ENCODE measurements around the gene NR0B2.
"Not testable (repeated sequence)": the region's sequence is repeated elsewhere in the genome, so short reads cannot be mapped to it uniquely, and the experiment has no call there.

NR0B2 gene

DNA sequence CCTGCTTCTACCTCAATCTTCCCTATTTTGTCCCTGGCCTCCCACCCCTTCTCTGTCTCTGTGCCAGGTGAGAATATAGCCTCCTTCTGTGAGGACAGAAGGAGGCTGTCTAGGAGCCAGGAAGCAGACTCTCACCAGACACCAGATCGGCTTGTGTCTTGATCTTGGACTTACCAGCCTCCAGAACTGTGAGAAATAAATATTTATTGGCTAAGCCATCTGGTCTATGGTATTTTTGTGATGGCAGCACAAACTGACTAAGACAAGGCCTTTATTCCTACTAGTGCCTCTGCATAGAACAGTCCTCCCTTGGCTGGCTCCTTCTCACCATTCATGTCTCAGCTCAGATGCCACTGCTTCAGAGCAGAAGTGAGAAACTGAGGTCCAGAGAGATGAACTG, 25.5 kb downstream of the NR0B2 start:
- DNase-seq, result no peak

DNA sequence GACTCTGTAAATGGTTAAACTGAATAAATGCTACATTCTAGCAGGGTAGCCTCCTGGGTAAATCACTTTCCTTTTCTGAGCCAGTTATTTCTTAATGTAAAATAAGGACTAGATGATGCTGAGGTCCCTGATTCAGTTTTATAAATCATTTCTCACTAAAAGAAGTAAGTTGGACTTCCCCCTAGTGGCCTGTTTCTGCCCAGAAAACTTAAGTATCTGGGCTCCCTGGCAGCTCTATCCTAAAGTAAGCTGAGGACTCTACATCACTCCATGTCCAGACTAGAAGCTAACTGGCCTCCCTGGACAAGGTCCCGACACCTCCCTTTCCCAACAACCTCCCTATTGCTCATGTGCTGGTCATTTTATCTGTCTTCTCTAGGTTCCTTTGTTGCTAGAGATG, 26.6 kb downstream of the NR0B2 start:
- DNase-seq, result no peak

DNA sequence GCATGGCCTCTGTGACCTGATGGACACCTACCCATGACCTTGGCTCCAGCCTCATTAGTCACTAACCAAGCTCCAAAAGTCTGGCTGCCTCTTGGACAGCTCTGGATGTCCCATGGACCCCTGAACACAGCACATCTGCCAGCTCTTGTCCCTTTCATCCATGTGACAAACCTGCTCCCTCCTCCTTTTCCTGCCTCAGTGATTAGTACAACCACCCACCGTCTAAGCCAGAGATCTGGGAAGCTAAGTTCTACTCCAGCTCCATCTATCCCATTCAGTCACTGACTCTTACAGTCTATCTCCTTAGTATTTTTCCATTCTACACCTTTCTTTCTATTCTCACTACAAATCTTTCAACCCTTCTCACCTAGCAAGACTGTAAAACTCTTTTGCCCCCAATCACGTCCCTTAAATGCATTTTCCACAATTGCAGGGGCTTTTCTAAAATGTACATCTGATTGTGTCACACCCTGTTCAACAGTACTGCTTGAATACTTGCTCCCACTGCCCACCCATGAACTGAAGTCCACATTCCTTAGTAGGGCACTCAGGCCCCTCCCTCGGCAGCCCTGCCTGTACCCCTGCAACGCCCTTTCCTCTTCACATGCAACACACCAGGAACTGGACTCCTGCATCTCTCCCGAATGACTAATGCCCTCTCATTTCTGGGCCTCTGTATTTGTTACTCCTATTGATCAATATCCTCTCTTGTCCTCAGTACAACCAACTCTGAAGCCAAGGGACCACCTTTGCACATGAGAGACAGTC, 30.9 kb downstream of the NR0B2 start:
- DNase-seq, result no peak

DNA sequence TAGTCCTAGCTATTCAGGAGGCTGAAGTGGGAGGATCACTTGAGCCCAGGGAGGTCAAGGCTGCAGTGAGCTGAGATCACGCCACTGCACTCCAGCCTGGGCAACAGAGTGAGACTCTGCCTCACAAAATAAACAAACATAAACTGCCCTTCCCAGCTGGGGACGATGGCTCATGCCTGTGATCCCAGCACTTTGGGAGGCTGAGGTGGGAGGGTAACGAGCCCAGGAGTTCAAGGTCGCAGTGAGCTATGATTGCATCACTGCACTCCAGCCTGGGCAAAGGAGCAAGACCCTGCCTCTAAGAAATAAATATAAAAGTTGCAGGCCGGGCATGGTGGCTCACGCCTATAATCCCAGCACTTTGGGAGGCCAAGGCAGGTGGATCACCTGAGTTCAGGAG, 32.2 kb downstream of the NR0B2 start:
- DNase-seq, result not testable (repeated sequence)

DNA sequence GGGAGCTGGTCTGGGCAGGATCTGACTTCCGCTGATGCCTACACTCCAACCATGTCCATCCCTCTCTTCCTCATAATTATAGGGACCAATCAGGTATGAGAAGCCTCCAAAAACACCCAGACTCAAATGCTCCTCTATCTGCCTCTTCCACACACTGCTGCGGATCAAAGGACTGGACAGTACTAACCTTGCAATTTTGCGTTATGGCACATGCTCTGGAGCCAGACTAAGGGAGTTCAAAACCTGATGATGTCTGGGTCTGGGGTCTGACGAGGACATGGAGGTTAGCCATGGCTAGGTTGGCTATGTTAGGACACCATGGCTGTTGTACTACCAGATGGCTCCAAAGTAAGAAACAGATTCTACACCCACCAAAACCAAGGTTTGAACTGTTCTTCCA, 34.0 kb downstream of the NR0B2 start:
- DNase-seq, result no peak

DNA sequence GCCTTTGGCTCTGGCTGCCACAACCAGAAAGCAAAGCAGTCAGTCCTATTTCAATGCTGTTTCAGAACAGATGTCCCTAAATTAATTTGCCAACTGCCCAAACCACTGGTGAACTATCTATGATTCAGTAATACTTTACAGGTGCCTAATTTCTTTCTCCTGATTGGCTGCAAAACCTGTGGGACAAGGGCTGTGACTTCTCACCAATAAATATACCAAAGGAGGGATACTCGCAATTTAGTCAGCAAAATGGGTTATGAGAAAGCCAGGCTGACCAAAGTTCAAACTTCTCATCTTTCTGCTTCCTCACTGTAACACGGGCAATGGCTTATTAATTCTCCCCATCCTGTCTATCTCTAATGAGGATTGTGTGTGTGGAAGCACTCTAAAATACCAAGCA, 36.4 kb downstream of the NR0B2 start:
- DNase-seq, result no peak

DNA sequence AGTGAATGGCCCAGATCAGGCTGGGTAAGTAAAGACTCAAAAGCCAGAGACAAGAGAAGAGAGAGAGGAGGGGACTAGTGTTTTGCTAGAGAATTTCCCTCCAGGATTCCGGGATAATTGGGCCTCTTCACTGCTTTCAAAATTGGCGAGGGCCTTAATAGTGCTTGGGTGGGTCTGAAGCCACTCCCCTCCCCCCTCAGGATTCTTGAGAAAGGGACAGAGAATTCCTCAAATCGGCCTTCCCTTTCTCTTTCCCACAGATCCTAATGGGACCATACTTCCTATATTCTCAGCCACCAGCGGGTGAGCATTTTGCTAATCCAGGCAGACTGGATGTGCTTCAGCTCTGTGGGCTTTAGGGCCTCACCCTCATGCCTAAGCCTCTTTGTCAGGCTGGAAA, 38.9 kb downstream of the NR0B2 start:
- no peak for DNase-seq

DNA sequence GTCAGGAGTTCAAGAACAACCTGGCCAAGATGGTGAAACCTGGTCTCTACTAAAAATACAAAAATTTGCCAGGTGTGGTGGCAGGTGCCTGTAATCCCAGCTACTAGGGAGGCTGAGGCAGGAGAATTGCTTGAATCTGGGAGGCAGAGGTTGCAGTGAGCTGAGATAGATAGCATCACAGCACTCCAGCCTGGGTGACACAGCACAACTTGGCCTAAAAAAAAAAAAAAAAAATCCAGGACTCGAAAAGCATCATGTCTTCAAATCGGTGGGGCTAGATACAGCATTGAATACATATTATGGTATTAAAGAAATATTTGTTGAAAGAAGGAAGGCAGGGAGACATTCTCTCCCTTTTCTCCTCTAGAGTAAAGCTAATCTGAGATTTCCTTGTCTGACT, 40.7 kb downstream of the NR0B2 start:
- DNase-seq, result not testable (repeated sequence)

DNA sequence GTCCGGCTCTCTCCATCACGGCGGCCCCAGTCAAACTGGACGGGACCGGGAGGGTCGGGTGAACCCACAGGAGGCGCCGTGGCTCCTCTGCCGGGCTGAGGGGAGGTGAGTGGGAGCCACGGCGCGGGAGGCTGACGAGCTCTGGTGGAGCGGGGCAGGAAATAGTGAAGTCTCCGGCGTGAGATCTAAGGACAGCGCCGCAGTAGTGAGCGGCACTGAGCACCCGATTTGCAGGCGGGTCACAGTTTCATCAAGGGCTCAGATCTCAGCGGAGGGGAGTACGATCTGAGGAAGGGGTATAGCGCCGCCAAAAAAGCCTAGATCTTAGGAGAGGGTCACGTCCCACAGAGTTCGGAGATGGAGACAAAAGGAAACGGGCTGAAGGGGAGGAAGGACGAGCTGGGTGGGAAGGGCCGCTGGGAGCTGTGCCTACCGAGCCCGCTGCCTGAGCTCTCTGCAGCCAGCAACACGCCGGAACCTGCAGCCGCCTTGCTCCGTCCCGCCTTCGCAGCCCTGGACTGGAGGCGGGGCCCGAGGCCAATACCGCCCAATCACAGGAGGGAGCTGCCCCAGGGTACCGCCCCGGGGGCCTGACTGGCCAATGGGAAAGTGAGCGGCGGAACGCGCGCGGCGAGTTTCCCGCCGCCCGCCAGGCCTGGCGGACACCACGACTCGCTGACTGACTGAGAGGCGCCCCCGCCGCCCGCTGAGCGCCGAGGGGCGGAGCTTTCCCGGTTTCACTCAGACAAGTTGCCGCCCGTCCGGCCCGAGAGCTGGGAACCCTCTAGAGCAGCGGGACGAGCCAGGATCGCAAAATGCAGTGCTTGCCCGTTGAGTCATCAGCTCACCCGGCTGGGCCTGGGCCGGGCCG, 48.9 kb downstream of the NR0B2 start:
- peak; percentile 97 for DNase-seq

DNA sequence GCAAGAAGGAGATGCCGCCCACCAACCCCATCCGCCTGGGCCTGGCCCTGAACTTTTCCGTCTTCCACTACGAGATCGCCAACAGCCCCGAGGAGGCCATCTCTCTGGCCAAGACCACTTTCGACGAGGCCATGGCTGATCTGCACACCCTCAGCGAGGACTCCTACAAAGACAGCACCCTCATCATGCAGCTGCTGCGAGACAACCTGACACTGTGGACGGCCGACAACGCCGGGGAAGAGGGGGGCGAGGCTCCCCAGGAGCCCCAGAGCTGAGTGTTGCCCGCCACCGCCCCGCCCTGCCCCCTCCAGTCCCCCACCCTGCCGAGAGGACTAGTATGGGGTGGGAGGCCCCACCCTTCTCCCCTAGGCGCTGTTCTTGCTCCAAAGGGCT, 50.1 kb downstream of the NR0B2 start:
- no peak for DNase-seq

DNA sequence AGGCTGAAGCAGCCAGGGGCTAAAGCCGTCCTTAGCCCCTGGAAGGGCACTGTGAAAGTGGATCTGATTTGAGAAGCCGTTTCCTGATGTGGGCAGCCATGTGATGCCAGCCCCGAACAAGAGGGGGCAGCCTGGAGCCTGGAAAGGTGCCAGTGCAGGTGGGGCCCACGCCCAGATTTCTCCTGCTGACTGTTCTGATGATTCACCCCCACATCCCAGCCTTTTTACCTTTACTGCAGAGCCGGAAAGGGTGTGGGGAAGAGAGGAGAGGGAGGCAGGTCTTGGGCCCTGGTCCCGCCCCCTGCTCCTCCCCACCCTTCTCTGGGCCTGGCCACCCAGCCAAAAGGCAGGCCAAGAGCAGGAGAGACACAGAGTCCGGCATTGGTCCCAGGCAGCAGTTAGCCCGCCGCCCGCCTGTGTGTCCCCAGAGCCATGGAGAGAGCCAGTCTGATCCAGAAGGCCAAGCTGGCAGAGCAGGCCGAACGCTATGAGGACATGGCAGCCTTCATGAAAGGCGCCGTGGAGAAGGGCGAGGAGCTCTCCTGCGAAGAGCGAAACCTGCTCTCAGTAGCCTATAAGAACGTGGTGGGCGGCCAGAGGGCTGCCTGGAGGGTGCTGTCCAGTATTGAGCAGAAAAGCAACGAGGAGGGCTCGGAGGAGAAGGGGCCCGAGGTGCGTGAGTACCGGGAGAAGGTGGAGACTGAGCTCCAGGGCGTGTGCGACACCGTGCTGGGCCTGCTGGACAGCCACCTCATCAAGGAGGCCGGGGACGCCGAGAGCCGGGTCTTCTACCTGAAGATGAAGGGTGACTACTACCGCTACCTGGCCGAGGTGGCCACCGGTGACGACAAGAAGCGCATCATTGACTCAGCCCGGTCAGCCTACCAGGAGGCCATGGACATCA, 50.7 kb downstream of the NR0B2 start, which contains the start of gene SFN:
Gene SFN (plus strand): TSS at position 369 of the 904 bp plus-strand sequence. CDS start 64 bp downstream, at position 433.
- DNase-seq, result peak; percentile 80

DNA sequence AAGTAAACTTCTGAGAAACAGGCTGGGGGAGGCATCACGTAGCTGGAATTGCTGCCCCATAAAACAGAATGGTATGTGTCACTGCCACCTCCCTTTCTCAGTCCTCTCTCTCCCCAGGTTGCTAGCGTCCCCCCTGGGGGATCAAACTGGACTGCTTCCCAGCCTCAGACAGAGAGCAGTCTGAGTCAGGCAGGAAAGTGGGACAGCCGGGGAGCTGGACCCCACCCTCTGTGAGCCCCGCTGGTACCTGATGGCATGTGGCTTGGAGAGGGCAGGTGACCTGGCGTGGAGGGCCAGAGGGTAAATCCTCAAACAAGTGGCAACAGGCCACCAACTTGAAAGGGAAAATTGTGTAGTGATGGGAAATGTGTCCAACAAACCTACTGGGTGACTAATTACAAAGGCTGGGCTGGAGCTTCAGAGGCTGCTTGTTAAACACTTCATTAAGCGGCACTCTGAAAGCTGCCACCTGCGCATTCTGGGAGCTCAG, 51.8 kb downstream of the NR0B2 start:
- DNase-seq, result no peak
